ENCODE results near the gene IMMT.
"Not testable (repeated sequence)": the region's sequence is repeated elsewhere in the genome, so short reads cannot be mapped to it uniquely, and the experiment has no call there.

IMMT gene

GRCh38 chr2:86195055-86195807 lies at the start of gene IMMT:
TSS of gene IMMT (minus strand) at chr2:86195462. CDS start at chr2:86195382, 80 bp downstream.
- peak within 1 kb of the TSS; percentile 66 for H3K4me3 ChIP-seq (ENCODE audit: low read depth, low read length)
- TF ChIP-seq CTCF (IDR thresholded peaks at IDR 0.05; ENCODE audit: control insufficient read depth, extremely low read depth, insufficient read depth), result no peak
- DNase-seq (ENCODE audit: low read depth), result peak; percentile 86

- not testable (repeated sequence) for H3K4me3 ChIP-seq (ENCODE audit: low read depth, low read length); DNase-seq (ENCODE audit: low read depth)
These were observed 49.5 kb upstream of the IMMT start for GRCh38 chr2:86244781-86245180.

GRCh38 chr2:86243950-86244733 lies 48.9 kb upstream of the IMMT start:
- H3K4me3 ChIP-seq (ENCODE audit: low read depth, low read length), result no peak overlapping the region
- TF ChIP-seq CTCF (IDR thresholded peaks at IDR 0.05; ENCODE audit: control insufficient read depth, extremely low read depth, insufficient read depth), result no peak
- DNase-seq (ENCODE audit: low read depth), result no peak

GRCh38 chr2:86243272-86243671 lies 48.0 kb upstream of the IMMT start:
- DNase-seq (ENCODE audit: low read depth), result no peak
- TF ChIP-seq CTCF (IDR thresholded peaks at IDR 0.05; ENCODE audit: control insufficient read depth, extremely low read depth, insufficient read depth), result no peak
- no peak overlapping the region for H3K4me3 ChIP-seq (ENCODE audit: low read depth, low read length)

- H3K4me3 ChIP-seq (ENCODE audit: low read depth, low read length), result no peak overlapping the region
- no peak for TF ChIP-seq CTCF (IDR thresholded peaks at IDR 0.05; ENCODE audit: control insufficient read depth, extremely low read depth, insufficient read depth)
- DNase-seq (ENCODE audit: low read depth), result no peak
These were observed 46.3 kb upstream of the IMMT start for GRCh38 chr2:86241611-86242010.

GRCh38 chr2:86240251-86240650 lies 45.0 kb upstream of the IMMT start:
- no peak for DNase-seq (ENCODE audit: low read depth)
- no peak for TF ChIP-seq CTCF (IDR thresholded peaks at IDR 0.05; ENCODE audit: control insufficient read depth, extremely low read depth, insufficient read depth)
- no peak overlapping the region for H3K4me3 ChIP-seq (ENCODE audit: low read depth, low read length)

GRCh38 chr2:86239745-86240144 lies 44.5 kb upstream of the IMMT start:
- no peak for TF ChIP-seq CTCF (IDR thresholded peaks at IDR 0.05; ENCODE audit: control insufficient read depth, extremely low read depth, insufficient read depth)
- no peak for DNase-seq (ENCODE audit: low read depth)
- no peak overlapping the region for H3K4me3 ChIP-seq (ENCODE audit: low read depth, low read length)

Data from LNCaP clone FGC (cell line).